PFSK-1 (cell line): ENCODE results near the gene DNAH10.

ENCODE experiments used
- FOXP2 ChIP-seq: optimal IDR thresholded peaks from 2 replicates; pipeline ENCODE3; 2011; ENCODE audit warnings: borderline replicate concordance, control low read depth, inconsistent platforms; ENCODE audit not compliant: insufficient read depth; ENCODE audit errors: extremely low read length, extremely low read depth
- POLR2AphosphoS5 ChIP-seq: IDR thresholded peaks from 2 replicates; pipeline ENCODE4 v1.6.1; 2012; ENCODE audit warnings: low read depth, mild to moderate bottlenecking, control low read depth, low read length, moderate library complexity

GRCh38 chr12:123727878-123728277 lies 34.2 kb upstream of the DNAH10 start:
- TF ChIP-seq POLR2AphosphoS5 (no peak), FOXP2 (no peak)
